Common myeloid progenitor, CD34-positive (primary cell): ENCODE data around the gene PRPF18.
A peak's percentile ranks its signal among the peaks of the same experiment; 100 is the strongest.

Experiments used
- CTCF ChIA-PET: fragments of 350-600 bp; sonication (Branson Sonifier 250); formaldehyde crosslinking; loops from one replicate; lab custom pipeline; 2021; ENCODE audit warnings: antibody characterized with exemption; lab: Charles Lee
- POLR2A ChIA-PET: fragments of 350-600 bp; sonication (Branson Sonifier 250); formaldehyde crosslinking; loops from one replicate; lab custom pipeline; 2021; ENCODE audit warnings: antibody characterized with exemption; lab: Charles Lee
- DNase-seq, 3 donors: peaks; one replicate each; pipeline versions ENCODE4 v3.0.0 to v3.0.0-alpha.2; 2013
- H3K27ac ChIP-seq, 2 experiments: 1 replicate in 1 of 2; 2 replicates in 1 of 2; pipeline ENCODE4 v1.7.0; 2013; ENCODE audit warnings: inconsistent platforms in 2 of 2, low read length in 2 of 2, mild to moderate bottlenecking in 2 of 2, low read depth in 1 of 2, moderate library complexity in 1 of 2; ENCODE audit not compliant: severe bottlenecking in 2 of 2, insufficient read depth in 1 of 2, poor library complexity in 1 of 2
- H3K27me3 ChIP-seq, 5 experiments: replicated peaks in 2 of 5; 1 replicate in 3 of 5; 2 replicates in 2 of 5; pipeline versions ENCODE4 v1.6.1 to v1.7.0; 2013; ENCODE audit warnings: low read length in 4 of 5, mild to moderate bottlenecking in 2 of 5, moderate library complexity in 2 of 5, inconsistent platforms in 1 of 5; ENCODE audit not compliant: insufficient read depth in 5 of 5, control insufficient read depth in 4 of 5
- H3K36me3 ChIP-seq, 4 experiments: 1 replicate in 2 of 4; 2 replicates in 2 of 4; pipeline versions ENCODE4 v1.6.1 to v1.7.0; 2013; ENCODE audit warnings: low read length in 3 of 4, control low read depth in 1 of 4, mild to moderate bottlenecking in 1 of 4; ENCODE audit not compliant: control insufficient read depth in 4 of 4, insufficient read depth in 4 of 4
- H3K4me1 ChIP-seq, 4 experiments: 1 replicate in 3 of 4; 2 replicates in 1 of 4; pipeline versions ENCODE4 v1.6.1 to v1.7.1; 2013; ENCODE audit warnings: low read length in 3 of 4, mild to moderate bottlenecking in 3 of 4, control low read depth in 1 of 4, inconsistent platforms in 1 of 4, moderate library complexity in 1 of 4; ENCODE audit not compliant: control insufficient read depth in 4 of 4, insufficient read depth in 4 of 4; ENCODE audit errors: control extremely low read depth in 1 of 4
- H3K4me3 ChIP-seq, 7 experiments: 1 replicate in 4 of 7; 2 replicates in 3 of 7; pipeline versions ENCODE4 v1.5.1 to v1.7.0; 2013; ENCODE audit warnings: mild to moderate bottlenecking in 7 of 7, low read length in 6 of 7, moderate library complexity in 6 of 7, inconsistent platforms in 2 of 7, low read depth in 2 of 7, control low read depth in 1 of 7; ENCODE audit not compliant: insufficient read depth in 4 of 7, control insufficient read depth in 1 of 7; ENCODE audit errors: extremely low read depth in 1 of 7
- H3K9me3 ChIP-seq, 5 experiments: 1 replicate in 4 of 5; 2 replicates in 1 of 5; pipeline versions ENCODE4 v1.6.1 to v1.7.1; 2013; ENCODE audit warnings: low read length in 4 of 5, mild to moderate bottlenecking in 2 of 5, inconsistent platforms in 1 of 5, low read depth in 1 of 5, moderate library complexity in 1 of 5; ENCODE audit not compliant: control insufficient read depth in 4 of 5, insufficient read depth in 2 of 5; ENCODE audit errors: control extremely low read depth in 1 of 5
- WGBS: methylation state at CpG from one replicate; pipeline ENCODE4 v1.1.5; 2013; ENCODE audit not compliant: insufficient coverage; 5-methylcytosine and 5-hydroxymethylcytosine counted together

The PRPF18 gene

DNA sequence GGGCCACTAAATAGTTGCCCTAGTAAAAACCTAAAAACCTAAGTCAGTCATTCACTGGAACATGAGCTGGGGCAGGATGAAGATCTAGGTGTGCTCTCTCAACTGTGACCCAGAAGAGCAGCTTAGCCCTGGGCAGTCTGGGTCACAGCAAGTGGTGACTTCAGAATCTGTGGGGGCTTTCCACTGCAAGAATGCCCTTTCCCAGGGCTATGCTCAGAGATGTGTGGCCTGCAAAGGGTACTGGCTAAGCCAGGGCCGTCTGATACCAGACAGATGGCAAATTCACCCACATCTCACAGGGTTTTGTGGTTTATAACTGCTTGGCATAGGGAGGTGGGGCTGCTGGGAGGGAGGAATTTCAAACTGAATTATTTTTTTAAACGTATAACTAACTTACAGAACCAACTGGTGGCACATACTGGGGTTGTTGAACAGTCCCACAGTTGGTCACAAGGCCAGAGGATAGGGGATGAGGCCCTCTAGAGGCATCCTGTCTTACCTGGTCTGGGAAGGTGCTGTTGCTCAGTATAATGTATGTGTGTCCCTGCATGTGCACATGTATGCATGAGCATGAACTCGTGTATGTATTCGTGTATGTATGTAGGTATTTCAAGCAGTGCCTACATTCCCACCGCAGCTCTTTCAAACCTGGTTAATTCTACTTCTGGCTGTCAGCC is 63.2 kb downstream of the PRPF18 start:
- ChIA-PET CTCF (interaction anchor here (0.9 kb wide), 1 partner anchor 29 kb away, joined by 3 read pairs; no protein-coding TSS in a partner anchor), POLR2A (no interaction called here)
- no peaks in the 10 kb centered on the region for H3K9me3 ChIP-seq
- no peak overlapping the region for H3K27ac ChIP-seq
- no peaks in the 10 kb centered on the region for H3K27me3 ChIP-seq
- no peaks in the 10 kb centered on the region for H3K4me1 ChIP-seq
- WGBS = 87% methylated on average over 3 of the region's 5 CpGs
- peaks cover 0 to 15% (median 1%) of the 10 kb centered on the region in 4 experiments for H3K36me3 ChIP-seq
- peak in 1 of 3 donors; percentile 32 for DNase-seq
- no peak overlapping the region for H3K4me3 ChIP-seq

DNA sequence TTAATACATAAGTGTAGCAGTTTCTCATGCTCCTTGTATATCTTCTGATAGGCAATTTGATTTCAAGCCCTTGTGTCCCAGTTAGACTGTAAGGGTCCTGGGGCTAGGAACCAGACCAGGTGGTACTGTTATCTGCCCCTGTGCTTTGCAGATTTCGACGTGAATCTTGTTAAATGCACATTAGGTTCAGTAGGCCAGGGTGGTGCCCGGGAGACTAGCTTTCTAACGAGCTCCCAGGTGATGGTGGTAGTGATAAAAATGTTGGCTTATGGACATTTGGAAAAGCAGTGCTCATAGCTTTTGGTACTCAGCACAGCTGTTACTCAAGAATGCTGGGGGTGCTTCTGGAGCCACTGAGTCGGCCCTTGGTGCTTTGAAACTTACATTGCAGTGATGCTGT is 64.2 kb downstream of the PRPF18 start:
- H3K4me1 ChIP-seq = no peaks in the 10 kb centered on the region
- 95% methylated on average over 3 of the region's 5 CpGs for WGBS
- H3K4me3 ChIP-seq = no peak overlapping the region
- H3K27ac ChIP-seq = no peak overlapping the region
- DNase-seq = no peak
- H3K36me3 ChIP-seq = peaks cover 0 to 15% (median 1%) of the 10 kb centered on the region in 4 experiments
- H3K27me3 ChIP-seq = no peaks in the 10 kb centered on the region
- POLR2A ChIA-PET = no interaction called here
- H3K9me3 ChIP-seq = no peaks in the 10 kb centered on the region
- CTCF ChIA-PET = no interaction called here

DNA sequence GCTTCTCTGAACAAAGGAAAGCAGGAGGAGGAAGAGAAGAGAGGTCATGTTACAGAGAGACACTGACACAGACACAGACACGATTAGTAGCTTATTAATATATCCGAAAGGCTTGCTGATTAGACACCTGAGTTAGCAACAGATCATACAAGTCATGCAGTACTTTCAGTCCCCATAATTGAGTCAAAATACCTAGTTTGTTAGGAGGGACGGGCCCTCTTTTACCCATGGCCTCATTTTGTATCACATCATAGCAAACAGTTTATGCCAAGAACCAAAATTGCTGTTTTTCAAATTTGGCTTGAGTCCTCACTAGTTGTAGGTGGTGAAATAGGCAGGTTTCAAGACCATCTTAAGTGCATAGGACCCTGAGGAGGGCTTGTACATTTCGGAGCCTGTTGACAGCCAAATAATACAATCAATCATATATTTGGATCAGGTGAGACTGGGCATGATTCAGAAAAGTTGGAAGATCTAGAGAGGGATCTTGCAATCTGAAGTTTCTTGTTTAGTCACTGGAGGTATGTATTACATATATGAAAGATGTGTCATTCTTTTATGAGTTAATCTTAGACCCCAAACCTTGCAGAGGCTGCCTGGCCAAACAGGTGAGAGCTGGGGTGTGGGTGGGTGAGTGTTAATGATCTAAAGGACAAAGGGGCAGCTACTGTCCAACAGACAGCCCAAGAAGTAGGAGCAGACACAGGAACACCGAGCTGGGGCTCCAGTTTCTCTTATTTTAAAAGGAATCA is 65.4 kb downstream of the PRPF18 start:
- ChIA-PET POLR2A (no interaction called here), CTCF (interaction anchor here (0.7 kb wide), 1 partner anchor 23 kb away, joined by 3 read pairs; no protein-coding TSS in a partner anchor)
- no peak overlapping the region for H3K27ac ChIP-seq
- no peaks in the 10 kb centered on the region for H3K27me3 ChIP-seq
- H3K4me3 ChIP-seq = no peak overlapping the region
- H3K36me3 ChIP-seq = peaks cover 0 to 7% (median 0%) of the 10 kb centered on the region in 4 experiments
- H3K4me1 ChIP-seq = no peaks in the 10 kb centered on the region
- WGBS = 100% methylated on average over 2 of the region's 5 CpGs
- no peaks in the 10 kb centered on the region for H3K9me3 ChIP-seq
- no peak for DNase-seq

DNA sequence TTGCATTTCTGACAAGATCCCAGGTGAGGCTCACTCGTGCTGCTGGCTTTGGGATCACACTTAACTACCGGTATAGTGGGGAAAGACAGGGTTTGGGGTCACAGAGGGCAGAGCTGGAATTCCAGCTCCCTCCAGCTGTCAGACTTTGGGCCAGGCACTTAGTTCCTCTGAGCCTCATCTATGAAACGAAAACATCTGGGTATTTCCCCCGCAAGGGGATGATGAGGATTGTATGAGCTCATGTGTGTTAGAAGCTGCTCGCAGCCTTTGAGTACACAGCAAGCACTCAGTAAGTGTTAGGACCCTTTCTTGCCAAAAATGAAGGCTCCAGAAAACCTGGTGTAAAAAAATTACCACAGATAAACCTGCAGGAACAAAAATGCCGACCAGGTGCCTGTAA is 66.1 kb downstream of the PRPF18 start:
- Histone ChIP-seq H3K27ac (no peak overlapping the region), H3K27me3 (no peaks in the 10 kb centered on the region), H3K9me3 (no peaks in the 10 kb centered on the region), H3K4me3 (no peak overlapping the region), H3K4me1 (no peaks in the 10 kb centered on the region), H3K36me3 (peaks cover 0 to 5% (median 0%) of the 10 kb centered on the region in 4 experiments)
- no peak for DNase-seq
- ChIA-PET POLR2A (interaction anchor here (0.8 kb wide), 1 partner anchor 17 kb away, joined by 3 read pairs; no protein-coding TSS in a partner anchor), CTCF (no interaction called here)
- 95% methylated on average over 3 of the region's 6 CpGs for WGBS

DNA sequence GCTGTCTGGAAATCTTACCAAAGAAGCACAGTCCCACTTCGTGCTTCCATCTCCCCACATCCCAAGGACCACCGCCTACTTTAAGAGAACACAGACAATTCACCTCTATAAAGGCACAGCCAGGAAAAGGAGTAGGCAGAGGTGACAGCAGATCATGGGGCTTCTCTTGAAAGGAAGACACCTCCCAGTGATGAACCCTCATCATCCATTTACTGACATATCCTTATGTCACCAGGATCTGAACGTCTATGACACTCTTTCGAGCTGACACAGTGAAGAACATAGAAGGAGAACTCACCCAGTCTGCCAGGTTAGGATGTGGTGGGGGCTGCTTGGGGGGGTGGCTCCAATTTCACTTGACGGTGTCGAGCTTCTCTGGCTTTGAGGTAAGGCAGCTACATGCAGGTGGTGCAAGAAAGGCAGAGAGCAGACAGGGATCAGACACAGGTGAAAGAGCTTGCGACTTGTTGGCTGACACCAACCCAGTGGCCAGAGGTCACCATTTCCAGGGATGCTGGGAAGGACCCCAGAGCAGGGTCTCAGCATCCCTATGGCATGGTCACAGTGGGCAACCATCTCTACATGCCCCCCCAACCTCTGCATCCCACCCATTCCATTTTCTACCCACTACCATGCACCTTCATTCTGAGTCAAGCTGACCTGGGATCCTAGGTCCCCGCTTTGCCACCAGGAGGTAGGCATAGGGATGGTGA is 67.5 kb downstream of the PRPF18 start:
- Histone ChIP-seq H3K4me1 (peaks cover 0 to 11% (median 7%) of the 10 kb centered on the region in 4 experiments), H3K27ac (no peak overlapping the region), H3K27me3 (no peaks in the 10 kb centered on the region), H3K4me3 (no peak overlapping the region), H3K36me3 (peaks cover 0 to 5% (median 0%) of the 10 kb centered on the region in 4 experiments), H3K9me3 (no peaks in the 10 kb centered on the region)
- DNase-seq = no peak
- 94% methylated on average over 6 of the region's 8 CpGs for WGBS
- ChIA-PET CTCF (no interaction called here), POLR2A (no interaction called here)

DNA sequence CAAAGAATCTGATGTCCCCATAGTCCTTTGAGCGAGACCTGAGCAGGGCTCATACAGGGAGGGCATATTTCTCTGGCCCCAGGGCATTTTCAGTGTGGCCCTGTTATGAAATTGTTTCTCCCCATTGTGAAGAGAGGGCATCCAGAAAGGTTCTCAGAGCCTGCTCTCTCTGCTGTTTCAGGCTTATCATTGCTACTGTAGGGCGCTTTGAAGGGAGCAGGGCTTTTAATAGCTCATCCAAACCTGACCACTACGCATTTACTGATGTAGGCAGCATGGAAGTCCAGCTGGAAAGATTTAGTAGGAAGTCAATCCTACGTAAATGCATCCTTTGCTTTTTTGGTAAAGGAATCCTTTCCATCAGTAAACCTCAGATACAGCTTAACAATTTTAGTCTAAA is 68.1 kb downstream of the PRPF18 start:
- WGBS = 94% methylated on average over 2 of the region's 4 CpGs

More for the DNA sequence above, 68.1 kb downstream of the PRPF18 start:
- Histone ChIP-seq H3K4me3 (no peak overlapping the region), H3K27me3 (no peaks in the 10 kb centered on the region), H3K9me3 (no peaks in the 10 kb centered on the region), H3K4me1 (peaks cover 0 to 17% (median 13%) of the 10 kb centered on the region in 4 experiments), H3K27ac (no peak overlapping the region), H3K36me3 (peaks cover 0 to 5% (median 0%) of the 10 kb centered on the region in 4 experiments)
- CTCF ChIA-PET = interaction anchor here (1.3 kb wide), 1 partner anchor 14 kb away, joined by 3 read pairs; no protein-coding TSS in a partner anchor
- POLR2A ChIA-PET = no interaction called here
- no peak for DNase-seq
